Breast epithelium (tissue), 3 donors: ENCODE results near the gene HSD17B2.

Source experiments
- CTCF ChIP-seq, 3 donors: fragments of 450-650 bp; IDR thresholded peaks; one replicate each; pipeline ENCODE4 v1.5.1; 2016 to 2017; ENCODE audit warnings: antibody characterized with exemption in 3 of 3, mild to moderate bottlenecking in 3 of 3, moderate library complexity in 3 of 3
- POLR2A ChIP-seq: fragments of 450-650 bp; IDR thresholded peaks from one replicate; pipeline ENCODE4 v1.6.1; 2016; ENCODE audit warnings: antibody characterized with exemption, mild to moderate bottlenecking, moderate library complexity

DNA sequence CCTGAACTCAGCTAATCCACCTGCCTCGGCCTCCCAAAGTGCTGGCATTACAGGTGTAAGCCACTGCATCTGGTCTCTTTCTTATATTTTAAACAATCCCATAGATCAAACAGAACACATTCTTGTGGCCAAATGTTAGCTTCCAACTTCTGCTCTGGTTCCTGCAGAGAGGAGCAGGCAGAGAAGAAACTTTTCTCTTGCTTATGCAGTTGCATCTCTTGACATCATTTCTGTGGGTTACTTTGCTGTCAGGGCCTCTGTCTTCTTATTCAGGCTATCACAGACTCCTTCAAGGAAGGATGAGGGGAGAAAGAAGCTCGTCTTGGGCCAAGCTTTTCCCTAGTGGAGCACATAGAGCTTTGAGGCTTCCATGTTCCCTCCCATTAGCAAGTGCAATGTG is 7.8 kb downstream of the HSD17B2 start:
- no peak for TF ChIP-seq CTCF (IDR thresholded peaks at IDR 0.05)
- no peak for TF ChIP-seq POLR2A
